ENCODE measurements around the gene TFPI.
A peak's percentile ranks its signal among the peaks of the same experiment; 100 is the strongest.

GRCh38 chr2:187544371-187545080 is 9.7 kb downstream of the TFPI start:
- TF ChIP-seq CTCF (IDR thresholded peaks at IDR 0.05; ENCODE audit: extremely low read depth in 1 of 2, insufficient read depth in 1 of 2, low read depth in 1 of 2, low read length in 2 of 2): no peak
- no peak for TF ChIP-seq POLR2A (IDR thresholded peaks at IDR 0.05; ENCODE audit: low read depth, low read length)
- TF ChIP-seq JUN (IDR thresholded peaks at IDR 0.05; ENCODE audit: borderline replicate concordance, insufficient read depth, insufficient read length, low read depth): no peak
- TF ChIP-seq MAX (IDR thresholded peaks at IDR 0.05; ENCODE audit: insufficient read depth, insufficient read length): no peak
- peak; percentile 63 for TF ChIP-seq GATA2 (IDR thresholded peaks at IDR 0.05; ENCODE audit: insufficient read depth, insufficient read length, low read depth, low read length)
- no peak for TF ChIP-seq POLR2AphosphoS5 (IDR thresholded peaks at IDR 0.05; ENCODE audit: insufficient read depth, low read depth, low read length)
- no peak for TF ChIP-seq EZH2 (IDR thresholded peaks at IDR 0.05; ENCODE audit: borderline replicate concordance, low read depth, low read length, severe bottlenecking)
- peak; percentile 34 for TF ChIP-seq FOS (IDR thresholded peaks at IDR 0.05; ENCODE audit: borderline replicate concordance, insufficient read depth, low read length)
